HK-2 (cell line): Measurements from ENCODE around the gene MPST.

Source experiments
- DNase-seq: peaks from one replicate; pipeline ENCODE4 v3.0.0-alpha.2; 2018; ENCODE audit not compliant: unreplicated experiment

The MPST gene

DNA sequence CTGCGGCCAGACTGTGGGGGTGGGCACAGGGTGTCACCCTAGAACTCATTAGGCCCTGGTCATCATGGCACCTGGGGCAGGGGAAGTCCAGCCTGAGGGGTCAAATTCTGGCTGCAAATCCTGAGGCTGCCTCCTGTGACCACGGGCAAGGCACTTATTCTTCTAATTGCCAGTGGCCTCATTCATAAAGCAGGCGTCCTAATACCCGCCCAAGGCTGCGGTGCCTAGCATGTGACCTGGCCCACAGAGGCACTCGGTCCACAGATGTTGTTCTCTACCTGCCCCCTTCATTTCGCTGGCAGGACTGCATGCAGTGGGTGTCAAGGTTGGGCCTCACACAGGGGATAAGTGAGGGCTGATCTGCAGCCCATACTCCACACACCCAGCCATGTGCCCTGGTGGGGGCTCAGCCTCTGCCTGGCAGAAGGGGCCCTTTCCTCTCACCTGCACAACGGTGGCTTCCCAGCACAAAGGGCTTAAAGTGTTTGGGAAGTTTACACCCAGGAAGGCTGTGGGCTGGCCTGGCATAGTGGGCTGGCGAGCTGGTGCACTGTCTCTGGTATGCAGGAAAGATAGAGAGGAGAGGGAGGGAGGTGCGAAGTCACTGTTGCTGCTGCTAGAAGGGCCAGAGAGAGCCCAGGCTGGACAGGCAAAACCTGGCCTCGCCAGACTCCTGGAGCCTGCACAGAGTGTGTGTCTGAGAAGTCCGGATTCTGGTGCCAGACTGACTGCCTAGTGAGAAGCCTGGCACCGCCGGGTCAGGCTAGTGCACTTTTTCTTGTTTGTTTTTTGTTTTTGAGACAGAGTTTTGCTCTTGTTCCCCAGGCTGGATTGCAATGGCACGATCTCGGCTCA lies 3.2 kb downstream of the MPST start:
- no peak for DNase-seq

DNA sequence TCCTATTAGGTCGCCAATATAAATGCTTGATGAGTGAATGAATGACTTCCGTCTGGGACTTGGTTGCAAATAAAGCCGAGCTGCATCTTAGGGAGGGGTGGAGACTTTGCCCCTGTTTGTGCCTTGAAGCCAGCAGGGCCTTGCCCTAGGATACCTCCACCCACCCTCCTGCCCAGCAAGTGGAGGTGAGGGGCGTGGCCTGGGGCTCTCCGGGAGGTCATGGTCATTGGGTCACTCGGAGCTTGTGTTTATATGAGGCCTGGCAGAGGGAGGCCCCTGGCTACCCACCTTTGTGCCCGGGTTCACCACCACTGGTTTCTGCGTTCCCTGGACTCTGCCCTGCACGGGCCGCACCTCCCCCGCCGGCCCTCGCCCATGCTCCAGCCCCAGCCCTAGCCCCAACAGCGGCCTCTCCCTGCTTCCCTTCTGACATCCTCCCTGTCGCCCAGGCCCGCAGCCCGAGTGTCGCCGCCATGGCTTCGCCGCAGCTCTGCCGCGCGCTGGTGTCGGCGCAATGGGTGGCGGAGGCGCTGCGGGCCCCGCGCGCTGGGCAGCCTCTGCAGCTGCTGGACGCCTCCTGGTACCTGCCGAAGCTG lies 4.3 kb downstream of the MPST start:
- no peak for DNase-seq

- DNase-seq = no peak
These were observed 5.0 kb downstream of the MPST start for GRCh38 chr22:37024339-37025157.

DNA sequence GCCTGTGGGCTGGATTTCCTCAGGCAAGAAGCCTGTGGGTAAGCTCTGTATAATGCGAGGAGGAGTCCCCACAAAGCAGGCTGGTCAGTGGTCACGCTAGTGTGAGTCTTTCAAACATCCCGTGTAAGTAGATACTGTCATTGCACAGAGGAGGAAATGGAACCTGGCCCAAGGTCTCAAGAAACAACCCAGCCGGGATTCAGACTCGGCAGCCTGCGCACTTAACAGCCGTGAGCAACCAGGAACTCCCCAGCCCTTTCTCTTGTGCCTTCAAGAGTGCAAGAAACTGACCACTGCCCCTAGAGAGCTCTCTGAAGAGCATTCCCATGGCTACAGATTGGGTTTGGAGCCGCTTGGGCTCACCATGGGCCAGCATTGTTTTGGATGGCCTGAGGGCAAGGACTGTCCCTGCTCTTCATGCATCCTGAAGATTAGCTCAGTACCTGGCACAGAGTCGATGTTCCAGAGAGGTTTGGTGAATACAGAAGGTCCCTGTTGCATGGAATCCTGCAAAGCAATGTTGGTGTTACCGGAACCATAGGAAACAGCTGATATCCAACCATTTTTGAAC lies 6.0 kb downstream of the MPST start:
- DNase-seq = no peak

DNA sequence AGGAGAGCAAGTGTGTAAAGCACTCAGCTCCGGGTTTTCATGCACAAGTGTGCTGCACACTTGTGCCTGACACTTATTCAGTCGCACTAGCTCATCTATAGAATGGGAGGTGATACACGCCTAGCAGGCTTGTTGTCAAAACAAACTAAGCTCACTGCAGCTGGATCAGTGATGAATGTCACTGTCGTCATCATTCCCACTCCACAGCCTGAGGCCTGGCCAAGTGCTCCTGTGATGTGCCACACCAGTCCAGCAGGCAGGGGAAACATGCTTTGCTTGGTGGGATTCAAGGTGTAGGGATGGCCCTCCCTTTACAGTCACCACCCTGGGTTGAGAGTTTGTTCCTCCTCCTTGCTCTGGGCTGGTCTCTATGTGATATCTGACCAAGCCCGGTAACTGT lies 6.8 kb downstream of the MPST start:
- no peak for DNase-seq

DNA sequence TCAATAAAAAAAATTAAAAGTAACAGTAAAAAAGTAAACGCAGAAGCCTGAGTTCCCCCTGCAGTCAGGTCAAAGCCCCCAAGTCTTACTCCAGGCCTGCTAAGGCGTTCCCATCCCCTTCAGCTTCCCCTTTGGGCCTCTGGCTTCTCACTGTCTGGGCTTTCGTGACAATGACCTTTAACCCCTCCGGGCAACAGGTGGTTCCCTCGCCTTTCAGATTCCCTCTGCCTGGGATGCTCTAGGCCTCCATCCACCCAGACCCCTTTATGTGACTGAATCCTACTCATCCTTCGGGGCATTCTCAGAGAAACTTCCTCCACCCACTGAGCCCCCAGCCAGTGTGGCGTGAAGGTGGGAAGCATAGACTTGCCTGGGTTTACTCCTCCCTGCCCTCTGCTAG lies 8.0 kb downstream of the MPST start:
- DNase-seq = no peak

- no peak for DNase-seq
These were observed 9.4 kb downstream of the MPST start for GRCh38 chr22:37028692-37029674.

DNA sequence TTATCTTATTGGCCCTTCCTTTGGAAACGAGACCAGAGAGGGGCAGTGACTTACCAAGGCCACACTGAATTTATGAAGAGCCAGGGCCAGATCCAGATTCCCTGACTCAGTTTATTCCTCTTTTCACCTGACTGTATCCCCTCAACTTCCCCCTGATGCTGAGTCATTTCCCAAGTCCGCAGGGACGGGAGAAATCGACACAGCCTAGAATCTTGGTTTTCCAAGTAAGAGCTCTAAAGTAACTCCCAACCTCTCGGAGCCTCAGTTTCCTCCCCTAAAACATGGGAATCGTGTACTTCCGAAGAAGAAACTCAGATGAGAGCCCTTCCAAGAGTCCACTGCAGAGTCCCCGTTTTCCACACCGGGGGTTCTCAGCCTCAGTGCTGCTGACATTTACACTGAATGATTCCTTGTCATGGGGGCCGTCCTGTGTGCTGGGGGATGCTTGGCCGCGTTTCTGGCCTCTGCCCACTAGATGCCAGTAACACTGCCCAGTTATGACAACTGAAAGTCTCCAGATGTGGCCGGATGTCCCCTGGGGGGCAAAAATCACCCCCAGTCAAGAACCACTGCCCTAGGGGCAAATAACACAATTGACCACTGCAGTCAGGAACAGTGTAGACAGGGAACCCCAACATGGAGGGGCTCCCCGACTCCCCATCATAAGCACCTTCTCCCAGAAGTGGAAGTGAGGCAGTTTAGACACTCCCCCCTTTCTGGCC lies 11.2 kb downstream of the MPST start:
- no peak for DNase-seq

DNA sequence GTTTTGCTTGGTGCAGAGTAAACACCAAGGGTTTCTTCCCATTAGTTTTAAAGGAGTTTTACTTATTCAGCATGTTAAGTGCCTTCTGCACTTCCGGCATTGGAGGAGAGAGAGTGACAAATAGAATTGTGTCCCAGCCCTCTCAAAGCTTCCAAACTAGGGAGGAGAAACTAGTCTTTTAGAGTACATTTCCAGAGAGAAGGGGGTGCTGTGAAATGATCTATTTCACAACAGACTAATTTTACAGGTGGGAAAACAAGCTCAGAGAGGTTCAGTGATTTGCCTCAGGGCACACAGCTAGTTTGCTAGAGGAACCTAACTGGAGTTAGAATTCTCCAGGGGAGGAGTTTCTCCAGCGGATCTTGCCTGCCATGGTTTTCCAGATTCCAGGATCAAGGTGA lies 12.6 kb downstream of the MPST start:
- DNase-seq = no peak

DNA sequence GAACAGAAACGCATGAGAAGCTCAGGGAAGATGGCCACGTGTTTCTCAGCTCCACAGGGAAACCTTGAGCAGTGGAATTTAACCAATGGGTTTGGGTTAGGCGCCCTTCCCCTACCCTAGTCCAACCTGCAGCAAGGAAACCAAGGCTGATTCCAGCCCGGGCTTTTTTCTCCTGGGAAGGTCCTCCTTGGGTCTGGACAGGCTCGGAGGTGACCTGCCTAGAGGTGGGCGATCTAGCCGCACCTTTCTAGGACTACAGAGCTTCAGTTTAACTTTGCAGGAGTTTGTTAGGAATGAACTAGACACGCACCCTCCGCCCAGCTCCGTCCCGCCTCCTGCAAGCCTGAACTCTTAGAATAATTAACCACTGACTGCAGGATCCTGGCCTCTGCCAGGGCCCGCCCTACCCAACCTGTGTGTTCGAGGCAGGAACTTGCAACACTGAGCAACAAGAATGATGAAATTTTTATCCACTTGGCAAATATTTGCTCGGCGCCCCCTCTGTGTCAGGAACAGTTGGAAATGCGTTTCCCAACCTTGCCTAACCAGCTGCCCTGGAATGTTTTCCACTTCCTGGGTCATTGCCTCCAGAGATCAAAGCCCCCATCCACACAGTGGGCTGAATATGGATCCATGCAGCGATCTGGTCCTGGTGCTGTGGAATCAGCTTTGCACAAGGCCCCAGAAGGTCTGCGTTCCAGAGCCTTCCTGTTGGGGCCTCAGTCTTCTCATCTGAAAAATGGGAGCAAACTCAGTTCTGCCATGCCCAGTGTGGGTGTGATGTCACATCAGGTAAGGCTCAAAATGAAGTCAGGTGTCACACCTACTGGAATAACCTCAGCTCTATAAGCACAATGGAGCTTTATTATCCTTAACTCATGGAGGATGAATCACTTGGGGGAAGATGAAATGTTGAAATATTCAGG lies 13.3 kb downstream of the MPST start:
- peak; percentile 73 for DNase-seq

- no peak for DNase-seq
These were observed 14.3 kb downstream of the MPST start for GRCh38 chr22:37033605-37034430.

DNA sequence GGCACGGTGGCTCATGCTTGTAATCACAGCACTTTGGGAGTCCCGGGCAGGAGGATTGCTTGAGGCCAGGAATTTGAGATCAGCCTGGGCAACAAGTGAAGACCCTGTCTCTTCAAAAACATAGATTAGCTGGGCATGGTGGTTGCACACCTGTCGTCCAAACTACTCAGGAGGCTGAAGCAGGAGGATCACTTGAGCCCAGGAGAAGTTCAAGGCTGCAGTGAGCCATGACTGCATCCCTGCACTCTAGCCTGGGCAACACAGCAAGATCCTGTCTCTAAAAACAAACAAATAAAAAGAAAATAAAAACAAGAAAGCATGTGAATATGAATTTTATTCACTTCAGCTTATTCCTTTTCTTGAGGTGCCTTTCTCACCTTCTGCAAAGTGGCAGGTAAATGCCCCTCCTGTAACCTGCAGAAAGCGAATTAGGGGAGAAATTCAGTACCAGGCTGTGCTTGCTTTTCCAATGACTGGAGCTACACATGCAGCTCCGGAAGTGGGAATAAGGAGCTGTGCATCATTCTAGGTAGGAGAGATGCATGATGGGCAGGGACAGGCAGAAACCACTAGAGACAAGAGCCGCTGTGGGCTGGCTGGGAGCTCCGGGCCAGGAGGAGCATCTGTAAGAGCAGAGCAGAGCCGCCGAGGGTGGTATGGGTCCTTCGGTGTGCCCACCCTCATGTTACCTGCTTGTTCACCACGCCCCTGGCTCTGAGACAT lies 17.3 kb downstream of the MPST start:
- no peak for DNase-seq

DNA sequence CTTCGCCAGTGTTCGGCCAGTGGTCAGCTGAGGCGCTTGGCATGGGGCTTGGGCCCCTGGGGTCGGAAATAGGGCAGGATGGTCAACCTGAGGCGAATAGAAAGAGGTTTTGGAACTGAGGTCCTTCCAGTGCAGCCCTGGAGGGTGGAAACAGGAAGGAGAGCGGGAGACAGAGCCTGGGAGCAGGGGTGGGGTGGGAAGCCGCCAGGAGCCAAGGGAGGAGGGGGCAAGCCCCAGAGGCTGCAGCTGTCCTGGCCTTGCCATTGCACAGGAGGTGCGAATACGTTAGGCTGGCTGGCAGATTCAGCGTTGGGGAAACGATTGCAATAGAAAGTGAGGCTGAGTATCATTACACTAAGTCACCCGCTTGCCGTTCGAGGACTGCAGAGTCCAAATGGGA lies 18.1 kb downstream of the MPST start:
- DNase-seq = no peak

- no peak for DNase-seq
These were observed 19.9 kb downstream of the MPST start for GRCh38 chr22:37039466-37039865.

- DNase-seq = no peak
These were observed 23.8 kb downstream of the MPST start for GRCh38 chr22:37043209-37043827.

DNA sequence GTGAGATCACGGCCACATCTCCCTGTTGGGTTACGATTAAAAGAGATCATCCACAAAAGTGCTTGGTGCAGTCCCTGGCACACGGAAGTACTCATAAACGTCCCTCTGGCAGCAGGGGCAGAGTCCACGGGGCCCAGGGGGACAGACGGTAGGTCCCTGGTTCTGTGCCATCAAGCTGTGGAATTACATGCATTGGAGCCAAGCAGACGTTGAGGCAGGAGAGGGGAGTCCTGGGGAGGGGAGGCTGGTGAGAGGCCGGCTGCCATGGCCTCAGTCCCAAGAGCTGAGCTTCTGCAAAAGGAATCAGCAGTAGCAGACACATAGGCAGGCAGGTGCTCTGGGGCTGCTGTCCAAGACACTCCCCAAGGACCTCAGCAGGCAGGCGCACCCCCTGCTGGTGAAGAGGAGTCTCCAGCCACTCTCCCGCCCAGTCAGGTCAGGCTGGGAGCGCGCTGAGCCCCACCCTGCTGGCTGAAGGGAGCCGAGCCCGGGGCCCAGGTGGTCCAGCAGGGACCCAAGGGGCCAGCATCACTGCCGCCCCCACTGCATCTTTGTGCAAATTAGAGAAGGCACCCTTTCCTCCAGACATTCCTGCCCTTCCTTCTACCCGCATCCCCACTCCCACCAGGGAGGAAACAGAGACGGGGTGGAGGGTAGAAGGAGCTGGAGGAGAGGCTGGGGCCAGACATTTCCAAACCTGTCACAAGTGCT lies 24.4 kb downstream of the MPST start:
- peak; percentile 25 for DNase-seq
